HG03565 (cell line): ENCODE measurements around the gene RPS2.
"Not testable (repeated sequence)": the region's sequence is repeated elsewhere in the genome, so short reads cannot be mapped to it uniquely, and the experiment has no call there.

Experiments
- ATAC-seq: cut with Tn5 transposase; IDR thresholded peaks from one replicate; pipeline ENCODE4 v1.9.1; 2021; ENCODE audit warnings: mild to moderate bottlenecking, moderate library complexity; ENCODE audit not compliant: unreplicated experiment

Gene RPS2

DNA sequence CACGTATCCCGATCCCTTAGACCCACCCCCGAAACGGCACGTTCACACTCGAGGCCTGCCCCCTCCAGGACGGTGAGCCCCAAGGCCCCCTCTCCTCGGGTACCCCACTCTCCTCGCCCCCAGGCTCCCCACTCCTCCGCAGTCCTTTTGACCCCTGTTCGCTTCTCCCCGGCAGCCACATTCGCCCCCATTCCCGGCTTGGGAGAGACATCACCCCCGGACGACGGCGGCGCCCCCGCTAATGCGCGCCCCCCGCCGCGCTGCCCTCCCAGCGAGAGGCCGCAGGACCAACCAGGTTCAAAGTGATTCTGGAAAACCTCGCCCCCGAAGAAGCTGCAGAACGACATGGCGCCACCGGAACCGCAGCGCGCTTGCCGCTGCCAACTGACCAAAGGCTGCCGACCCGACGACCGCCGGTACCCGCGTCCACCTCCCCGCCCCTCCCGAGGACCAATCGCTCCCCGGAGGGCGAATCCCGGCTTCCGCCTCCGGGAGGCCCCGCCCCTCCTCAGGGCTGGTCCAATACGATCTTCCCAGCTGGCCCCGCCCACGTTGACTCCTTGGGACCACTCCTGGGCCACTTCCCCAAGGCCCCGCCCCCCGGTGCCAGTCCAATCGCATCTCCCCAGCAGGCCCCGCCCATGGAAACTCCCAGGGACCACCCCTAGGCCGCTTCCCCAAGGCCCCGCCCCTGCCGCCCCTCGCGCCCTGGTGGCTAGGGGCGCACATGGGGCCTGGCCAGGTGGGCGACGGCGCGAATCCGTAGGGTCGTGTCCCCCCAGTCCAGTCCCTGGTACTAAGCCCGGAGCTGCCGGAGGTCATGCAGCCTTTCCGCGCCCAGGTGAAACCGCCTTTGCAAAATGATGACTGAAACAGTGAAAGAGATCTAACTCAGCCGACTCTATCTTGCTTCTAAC, 21.6 kb downstream of the RPS2 start, which contains the start of gene MSRB1:
Gene MSRB1, minus strand, starts transcription at position 390 of the 917 bp plus-strand sequence. Its CDS starts 43 bp downstream, at position 347.
- peak; percentile 87 for ATAC-seq

DNA sequence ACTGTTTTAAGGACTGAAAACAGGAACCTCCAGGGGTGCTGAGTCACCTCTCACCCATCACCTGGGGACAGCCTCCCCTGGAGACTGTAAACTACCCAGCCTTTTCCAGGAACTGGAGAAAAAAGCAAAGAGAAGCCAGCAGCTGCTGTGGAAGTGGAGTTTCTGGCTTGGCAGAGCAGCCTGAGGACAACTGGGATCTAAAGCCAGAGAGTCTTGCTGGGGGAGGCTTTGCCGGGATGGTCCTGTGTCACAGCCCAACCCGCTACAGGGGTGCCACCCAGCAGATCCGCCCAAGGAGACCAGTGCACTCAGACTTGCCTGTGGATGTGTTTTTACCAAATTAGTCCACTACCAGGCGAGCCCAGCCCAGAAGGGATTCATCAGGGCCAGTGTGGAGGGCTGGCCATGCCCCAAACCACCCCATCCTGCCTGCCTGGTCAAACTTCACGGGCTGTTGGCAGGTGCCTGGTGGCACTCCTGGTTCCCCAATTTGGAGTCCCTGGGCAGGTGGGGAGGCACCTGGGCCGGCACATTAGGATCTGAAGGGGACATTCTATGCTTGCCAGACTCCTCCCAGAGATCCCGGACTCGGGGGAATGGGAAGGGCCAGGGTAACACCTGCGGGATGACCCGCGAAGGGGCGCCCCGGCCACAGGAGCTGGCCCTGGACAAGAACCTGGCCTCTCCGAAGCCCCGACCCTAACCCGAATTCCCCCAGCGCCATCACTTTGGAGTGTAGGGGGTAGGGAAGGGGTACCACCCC, 22.4 kb downstream of the RPS2 start:
- ATAC-seq = no peak

DNA sequence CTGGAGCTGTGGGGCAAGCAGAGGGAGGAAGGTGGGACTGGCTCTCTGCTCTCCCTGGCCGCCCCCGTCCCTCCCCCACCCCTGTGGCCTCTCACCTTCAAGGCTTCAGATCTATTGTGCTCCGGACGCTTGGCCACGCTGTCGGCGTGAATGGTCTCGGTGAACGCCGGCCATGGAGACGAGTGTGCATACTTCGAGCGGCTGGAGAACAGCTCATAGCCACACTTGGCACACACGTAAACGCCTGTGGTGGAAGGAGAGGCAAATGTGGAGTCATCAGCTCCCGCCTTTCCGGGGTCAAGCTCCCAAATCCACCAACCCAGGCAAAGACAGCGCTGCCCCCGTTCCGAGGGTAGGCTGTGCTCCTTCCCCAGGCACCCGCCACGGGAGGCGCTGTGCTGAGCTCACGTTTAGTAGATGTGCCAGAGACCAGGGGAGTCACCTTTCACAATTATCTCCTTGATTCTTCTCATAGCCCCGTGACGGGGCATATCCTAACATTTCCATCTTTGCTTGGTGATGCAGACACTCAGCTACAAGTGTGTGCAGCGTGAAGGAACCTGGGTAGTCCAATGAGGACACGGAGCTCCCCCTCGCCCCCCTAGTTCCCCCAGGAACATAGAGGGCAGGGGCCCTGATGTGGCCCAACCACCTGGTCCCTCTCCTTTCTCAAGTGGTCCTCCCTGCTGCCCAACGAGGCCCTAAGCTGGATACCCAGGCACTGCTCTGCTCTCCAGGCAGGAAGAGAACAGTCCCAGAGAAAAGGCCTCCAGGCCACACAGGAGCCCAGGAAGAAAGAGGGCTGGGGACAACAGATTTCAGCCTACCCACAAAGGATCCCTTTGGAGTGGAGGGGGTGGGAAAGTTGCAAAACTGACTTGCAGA, 23.2 kb downstream of the RPS2 start:
- no peak for ATAC-seq

DNA sequence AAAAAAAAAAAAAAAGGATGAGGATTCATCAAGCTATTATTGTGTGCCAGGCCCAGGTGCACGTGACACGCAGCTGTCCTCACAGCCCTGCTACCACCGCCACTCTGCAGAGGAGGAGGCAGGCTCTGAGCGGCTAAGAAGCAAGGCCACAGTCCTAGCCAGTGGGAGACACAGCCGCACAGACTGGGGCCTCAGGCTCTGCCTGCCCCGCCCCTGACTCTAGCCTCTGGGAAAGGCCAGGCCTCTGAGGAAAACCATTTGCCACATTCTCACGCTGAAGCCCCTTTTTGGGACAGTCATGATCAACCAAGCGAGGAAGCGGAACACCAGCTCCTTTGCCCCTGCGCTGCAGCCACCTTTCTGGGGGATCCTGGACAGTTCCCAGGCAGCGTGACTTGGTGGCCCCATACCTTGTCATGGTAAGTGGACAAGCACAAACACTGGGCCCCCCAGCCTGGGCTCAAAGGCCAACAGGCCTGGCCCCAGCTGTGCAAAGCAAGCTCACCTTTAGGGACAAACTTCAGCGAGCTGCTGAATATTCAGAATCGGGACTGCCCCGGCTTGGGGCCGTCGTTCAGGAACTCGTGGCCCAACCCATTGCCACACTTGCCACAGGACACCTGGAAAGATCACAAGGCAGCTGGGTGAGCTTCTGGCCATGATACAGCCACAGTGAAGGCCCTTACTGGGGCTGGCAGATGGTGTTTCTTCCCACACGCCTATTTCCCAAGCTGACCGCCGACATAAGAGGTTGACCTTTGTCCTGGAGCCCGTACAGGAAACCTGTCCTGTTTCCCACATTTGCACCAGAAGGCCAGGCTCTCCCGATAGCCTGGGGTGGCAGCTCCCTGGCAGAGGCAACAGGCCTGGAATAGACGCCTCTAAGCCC, 24.1 kb downstream of the RPS2 start:
- ATAC-seq = no peak

DNA sequence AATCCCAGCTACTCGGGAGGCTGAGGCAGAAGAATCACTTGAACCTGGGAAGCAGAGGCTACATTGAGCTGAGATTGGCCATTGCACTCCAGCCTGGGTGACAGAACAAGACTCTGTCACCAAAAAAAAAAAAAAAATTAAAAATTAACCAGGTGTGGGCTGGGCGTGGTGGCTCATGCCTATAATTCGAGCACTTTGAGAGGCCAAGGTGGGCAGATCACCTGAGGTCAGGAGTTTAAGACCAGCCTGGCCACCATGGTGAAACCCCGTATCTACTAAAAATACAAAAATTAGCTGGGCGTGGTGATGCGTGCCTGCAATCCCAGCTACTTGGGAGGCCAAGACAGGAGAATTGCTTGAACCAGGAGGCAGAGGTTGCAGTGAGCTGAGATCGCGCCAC, 24.8 kb downstream of the RPS2 start:
- not testable (repeated sequence) for ATAC-seq

DNA sequence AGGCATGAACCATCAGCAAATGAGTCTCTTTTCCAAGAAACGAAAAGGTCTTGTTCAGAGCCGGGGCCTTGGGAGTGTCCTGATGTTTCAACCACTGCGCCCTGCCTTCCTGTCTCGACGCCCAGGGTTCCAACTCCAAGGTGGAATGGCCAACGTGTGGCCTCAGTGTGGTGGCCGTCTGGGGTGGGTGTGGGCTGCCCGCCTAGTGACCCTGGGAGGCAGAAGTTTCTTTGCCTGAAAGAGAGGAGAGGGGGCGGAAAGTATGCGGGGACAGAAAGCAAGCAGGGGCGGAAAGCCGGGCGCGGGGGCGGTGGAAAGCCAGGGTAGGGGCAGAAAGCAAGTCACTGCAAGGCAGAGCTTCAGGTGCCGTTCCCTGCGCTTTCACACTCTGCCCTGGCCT, 25.7 kb downstream of the RPS2 start:
- ATAC-seq = no peak

DNA sequence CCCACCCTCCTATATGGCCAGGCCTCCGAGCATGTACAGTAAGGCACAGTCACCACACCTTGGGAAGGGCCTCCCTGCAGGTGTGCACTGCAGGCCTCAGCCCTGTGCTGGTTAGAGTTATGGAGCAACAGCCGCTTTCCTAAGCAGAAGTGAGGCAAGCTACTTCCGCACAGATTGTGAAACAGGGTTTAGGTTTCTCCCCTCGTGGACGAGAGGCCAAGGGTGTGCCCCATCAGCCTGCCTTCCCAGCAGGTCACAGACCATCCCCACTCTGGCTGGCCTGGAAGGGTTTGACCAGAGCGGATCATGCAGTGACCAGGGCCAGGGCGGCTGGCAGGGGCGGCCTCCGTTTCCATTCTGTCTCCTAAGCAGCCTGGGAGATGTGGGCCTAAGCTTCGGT, 26.3 kb downstream of the RPS2 start:
- no peak for ATAC-seq

DNA sequence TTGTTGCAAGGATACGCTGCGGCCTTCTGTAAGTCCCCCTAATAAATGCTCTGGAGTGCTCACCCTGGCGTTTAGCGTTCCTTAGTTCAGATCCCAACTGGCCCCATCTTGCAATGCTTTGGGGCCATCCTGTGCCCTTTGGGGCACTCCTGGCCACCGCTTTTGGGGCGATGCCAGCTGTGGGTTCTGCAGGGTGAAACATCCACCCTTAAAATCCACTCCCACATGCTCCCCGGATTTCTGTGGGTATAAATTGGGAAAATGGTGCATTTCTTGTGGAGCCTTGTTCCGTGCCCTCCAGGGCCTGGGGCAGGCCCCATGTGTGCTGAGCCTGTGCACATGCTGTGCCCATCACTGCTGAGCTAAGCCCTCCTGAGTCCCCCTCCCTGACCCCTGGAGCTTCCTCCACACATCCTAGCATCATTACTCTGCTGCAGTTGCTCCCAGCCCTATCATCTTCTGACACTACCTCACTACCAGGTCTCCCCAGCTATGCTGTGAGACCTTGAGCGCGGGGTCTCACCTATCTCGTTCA, 27.6 kb downstream of the RPS2 start:
- no peak for ATAC-seq

DNA sequence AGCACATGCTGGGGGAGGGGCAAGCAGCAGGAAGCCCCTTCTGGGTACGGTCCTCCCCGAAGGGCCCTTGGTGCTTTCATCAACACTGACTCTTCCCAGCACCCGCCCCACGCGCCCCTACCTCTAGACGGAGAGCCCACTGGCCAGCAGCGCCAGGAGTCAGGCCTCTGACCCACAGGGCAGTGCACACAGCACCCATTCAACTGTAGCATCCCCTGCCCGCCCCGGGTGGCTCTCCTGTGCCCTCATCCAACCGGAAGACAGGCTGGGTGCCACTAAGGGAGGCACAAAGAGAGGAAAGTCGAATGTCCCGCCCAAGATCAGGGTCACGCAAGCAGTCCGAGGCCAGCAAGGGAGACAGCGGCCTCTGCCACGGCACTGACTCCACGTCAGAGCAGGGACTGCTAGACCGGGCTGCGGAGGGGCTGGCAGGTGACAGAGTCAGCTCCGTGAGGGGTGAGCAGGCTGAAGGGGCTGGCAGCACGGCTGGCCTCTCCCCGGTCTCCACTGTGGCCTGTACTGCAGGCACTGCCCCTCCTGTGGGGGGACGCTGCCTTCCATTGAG, 31.4 kb downstream of the RPS2 start:
- ATAC-seq = no peak

DNA sequence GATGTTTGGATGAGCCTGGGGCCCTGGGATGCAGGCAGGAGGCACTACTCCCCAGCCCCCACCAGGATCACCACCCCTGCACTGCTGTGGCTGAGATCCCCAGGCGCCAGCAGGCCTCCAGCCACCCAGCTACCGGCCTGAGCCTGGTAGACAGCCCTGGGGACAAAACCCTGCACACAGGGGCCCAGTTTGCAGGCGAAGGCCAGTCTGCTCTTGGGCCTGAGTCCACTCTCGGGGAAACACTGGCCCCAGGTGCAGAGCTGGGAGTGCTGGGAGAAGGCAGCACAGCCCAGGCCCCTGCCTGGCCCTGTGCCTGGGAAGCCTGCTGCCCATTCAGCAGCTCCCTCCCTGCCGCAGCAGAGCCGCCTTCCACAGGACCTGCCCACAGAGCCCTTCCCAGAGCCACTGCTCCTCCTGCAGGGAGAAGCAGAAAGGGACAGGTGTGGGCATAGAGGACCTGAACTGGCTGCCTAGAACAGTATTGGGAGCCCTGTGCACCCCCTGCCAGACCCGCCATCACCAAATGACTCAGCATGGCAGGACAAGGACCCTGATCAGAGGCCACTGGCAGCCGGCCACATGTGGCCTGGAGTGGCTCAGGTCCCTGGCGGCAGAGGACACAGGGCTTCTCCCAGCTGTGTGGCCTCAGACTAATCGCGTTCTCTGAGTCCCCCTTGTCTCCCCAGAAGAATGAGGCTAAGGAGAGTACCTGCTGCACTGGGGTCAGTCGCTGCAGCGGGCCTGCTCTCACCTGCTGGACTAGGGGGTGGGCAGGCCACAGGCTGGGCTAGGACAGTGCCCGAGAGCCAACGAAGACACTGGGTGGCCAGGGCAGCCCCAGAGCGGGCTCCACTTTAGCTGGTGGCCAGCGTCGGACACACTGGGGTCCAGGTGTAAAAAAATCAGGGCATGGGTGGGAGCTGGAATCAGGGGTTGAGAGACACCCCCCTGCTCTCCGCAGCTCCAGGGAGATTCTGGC, 32.3 kb downstream of the RPS2 start:
- ATAC-seq = no peak

DNA sequence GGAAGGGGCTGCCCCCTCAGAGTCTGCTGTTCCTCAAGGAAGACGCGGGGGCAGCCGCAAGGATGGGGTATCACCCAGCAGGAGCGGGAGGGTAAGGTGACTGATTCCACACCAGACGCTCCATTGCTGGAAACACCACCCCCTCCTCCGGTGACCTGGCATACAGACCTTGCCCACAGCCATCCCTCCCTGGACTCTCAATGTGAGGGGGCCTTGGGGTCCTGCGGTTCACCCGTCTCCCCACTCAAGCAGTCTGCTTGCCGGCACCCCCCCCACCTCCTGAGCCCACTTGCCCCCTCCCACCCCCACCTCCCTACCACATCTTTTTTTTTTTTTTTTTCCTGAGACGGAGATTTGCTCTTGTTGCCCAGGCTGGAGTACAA, 34.3 kb downstream of the RPS2 start:
- no peak for ATAC-seq

DNA sequence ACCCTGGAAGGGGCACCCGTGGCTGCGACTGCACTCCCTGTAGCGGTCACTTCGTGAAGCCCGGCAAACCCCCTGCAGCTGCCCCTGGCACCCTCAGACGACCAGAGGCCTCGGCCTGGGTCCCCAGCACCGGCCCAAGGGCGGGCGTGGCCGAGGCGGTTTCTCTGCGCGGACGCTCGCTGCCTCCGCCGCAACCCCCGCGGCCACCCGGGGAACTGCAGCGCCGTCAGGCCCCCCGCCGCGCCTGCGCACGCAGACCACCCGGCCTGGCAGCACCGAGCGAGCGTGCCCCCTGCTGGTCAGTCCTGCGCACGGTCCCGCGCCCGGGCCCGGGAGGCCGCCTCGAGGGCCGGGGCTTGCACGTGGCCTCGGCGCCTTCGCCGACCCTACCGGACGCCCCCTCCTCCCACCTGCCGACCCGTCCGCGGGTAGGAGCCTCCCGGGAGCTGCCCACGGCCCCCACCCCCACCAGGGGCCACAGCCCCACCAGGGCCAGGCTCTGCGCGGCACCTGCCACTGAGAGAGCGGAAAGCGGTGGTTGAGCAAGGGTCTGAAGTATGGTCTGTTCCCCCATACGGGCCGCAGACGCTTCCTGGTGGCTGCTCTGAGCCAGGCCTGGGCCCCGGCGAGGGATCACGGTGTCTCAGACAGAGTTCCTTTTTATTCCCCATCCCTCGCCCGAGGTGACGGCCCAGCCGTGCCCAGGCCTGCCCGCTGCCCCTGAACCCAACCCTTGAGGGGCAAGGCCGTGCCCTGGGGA, 34.9 kb downstream of the RPS2 start:
- ATAC-seq = peak; percentile 86

DNA sequence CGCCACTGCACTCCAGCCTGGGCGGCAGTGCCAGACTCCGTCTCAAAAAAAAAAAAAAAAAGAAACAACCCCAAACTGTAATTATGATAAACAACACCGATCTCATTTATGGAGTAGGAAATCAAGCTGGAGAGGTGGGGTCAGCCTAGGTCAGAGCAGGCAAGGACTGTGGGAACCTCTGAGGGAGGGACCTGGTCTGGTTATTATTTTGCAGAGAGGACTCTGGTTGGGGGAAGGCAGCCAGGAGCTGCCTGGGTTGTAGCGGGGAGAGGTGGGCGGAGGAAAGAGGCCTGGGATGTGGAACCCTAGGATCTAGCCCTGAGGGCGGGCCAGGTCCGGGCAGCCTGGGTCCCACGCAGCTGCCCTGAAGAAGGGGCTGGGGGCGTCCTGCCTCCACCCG, 35.5 kb downstream of the RPS2 start:
- ATAC-seq = no peak

DNA sequence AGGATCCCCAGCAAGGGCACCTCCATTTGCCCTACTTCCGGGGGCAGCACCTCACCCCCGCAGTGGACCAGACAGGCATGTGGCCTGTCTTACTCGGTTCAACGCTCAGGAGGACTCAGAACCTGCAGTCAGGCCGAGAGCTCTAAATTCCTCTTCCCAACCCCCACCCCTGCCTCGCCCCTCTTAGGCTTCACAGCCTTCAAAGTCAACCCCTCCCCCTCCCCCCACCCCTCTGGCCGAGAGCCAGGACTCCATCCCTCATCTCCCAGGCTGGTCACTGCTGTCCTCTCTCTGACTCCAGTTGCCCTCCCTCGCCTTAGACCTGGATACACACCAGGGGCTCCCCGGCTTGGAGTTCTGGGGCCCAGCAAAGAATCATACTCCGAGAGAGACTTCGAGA, 38.4 kb downstream of the RPS2 start:
- ATAC-seq = no peak

DNA sequence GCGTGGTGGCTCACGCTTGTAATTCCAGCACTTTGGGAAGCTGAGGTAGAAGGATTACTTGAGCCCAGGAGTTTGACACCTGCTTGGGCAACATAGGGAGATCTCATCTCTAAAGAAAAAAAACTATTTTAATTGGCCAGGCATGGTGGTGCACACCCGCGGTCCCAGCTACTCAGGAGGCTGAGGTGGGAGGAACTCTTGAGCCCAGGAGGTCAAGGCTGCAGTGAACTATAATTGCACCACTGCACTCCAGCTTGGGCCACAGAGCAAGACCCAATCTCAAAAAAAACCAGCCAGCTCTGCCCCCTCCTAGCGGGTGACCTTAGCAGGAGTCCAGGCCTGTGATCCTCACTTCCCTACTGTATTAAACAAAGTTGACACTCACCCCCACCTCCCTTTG, 40.5 kb downstream of the RPS2 start:
- ATAC-seq = no peak

DNA sequence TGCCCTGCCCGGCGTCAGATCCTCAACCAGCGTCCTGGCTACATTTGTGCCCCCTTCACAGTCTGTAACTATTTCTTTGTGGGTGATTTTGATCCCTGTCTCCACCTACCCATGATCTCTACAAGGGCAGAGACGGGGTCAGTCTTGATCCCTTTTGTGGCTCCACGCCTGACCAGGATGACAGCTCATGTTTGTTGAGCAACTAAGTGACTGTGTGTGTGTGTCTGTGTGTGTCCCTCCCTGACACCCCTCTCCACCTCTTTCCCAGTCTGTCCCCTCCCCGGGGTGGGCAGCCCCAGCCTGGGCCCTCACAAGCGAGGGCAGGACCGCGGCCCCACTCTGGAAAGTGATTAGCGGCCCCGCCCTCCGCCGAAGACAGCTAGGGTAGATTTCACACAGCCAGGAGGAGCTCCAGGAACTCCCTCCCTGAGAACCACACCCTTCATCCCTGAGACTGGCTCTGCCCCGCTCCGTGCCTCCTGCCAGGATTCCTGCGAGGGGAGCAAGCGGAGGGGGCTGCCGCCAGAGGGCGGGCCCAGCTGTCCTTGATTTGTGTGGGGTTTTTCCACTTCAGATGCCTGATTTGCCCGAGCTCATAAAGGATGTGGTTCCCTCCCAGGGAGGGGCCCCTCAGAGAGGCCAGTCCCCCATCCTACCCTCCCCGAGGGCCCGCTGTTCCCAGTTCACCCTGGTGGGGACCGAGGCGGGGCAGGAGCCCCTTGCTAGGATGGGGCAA, 41.2 kb downstream of the RPS2 start:
- no peak for ATAC-seq

DNA sequence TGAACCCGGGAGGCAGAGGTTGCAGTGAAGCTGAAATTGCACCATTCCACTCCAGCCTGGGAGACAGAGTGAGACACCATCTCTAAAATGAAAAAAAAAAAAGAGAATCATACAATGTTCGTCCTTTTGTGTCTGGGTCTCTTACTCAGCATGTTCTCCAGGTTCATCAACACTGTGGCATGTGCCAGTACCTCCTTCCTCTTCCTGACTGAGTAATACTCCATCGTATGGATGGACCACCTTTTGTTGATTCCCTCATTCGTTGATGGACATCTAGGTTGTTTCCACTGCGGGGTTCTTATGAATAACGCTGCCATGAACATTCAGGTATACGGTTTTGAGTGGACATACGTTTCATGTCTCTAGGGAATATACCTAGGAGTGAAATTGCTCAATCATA, 42.3 kb downstream of the RPS2 start:
- ATAC-seq = no peak
